Ascending aorta (tissue), 2 donors: ENCODE data around the gene PRDM5. TPM values are rescaled to one million over a fixed set of nuclear protein-coding genes. Genes with fewer than 3 reads are reported as not detected.

Source experiments
- DNase-seq, 2 donors: peaks; one replicate each; pipeline ENCODE4 v3.0.0-alpha.2; 2019; ENCODE audit warnings: low spot score in 2 of 2
- H3K27ac ChIP-seq, 2 donors: fragments of 200-600 bp; sonication (generic); one replicate each; pipeline ENCODE4 v1.5.1; 2016 to 2017; ENCODE audit warnings: mild to moderate bottlenecking in 1 of 2
- H3K27me3 ChIP-seq: fragments of 200-600 bp; sonication (generic); one replicate; pipeline ENCODE4 v1.5.1; 2017
- H3K36me3 ChIP-seq, 2 donors: fragments of 200-600 bp; sonication (generic); one replicate each; pipeline ENCODE4 v1.5.1; 2016
- H3K4me1 ChIP-seq, 2 donors: fragments of 200-600 bp; sonication (generic); one replicate each; pipeline ENCODE4 v1.5.1; 2016 to 2017; ENCODE audit warnings: mild to moderate bottlenecking in 1 of 2
- H3K4me3 ChIP-seq, 2 donors: fragments of 200-600 bp; sonication (generic); one replicate each; pipeline ENCODE4 v1.5.1; 2016 to 2017; ENCODE audit warnings: mild to moderate bottlenecking in 1 of 2
- H3K9me3 ChIP-seq, 2 donors: fragments of 200-600 bp; sonication (generic); one replicate each; pipeline ENCODE4 v1.5.1; 2016
- intact Hi-C: fragments of 100-400 bp; cut with DNase I; formaldehyde crosslinking; loops from one replicate; pipeline ENCODE4 v1.15.1; 2023
- total RNA-seq: library from RNA; depleted of rRNA; stranded (reverse); fragments of >200 nt; gene quantifications from one replicate; pipeline ENCODE4 v1.1.0, GENCODE V29; 2016
- TF ChIP-seq, protein P1 (sequence below), 3 experiments: fragments of 200-600 bp in 2 of 3; fragments of 450-650 bp in 1 of 3; sonication (generic) in 2 of 3; IDR thresholded peaks; one replicate each; pipeline ENCODE4 v1.5.1; 2016 to 2019; ENCODE audit warnings: antibody characterized with exemption in 3 of 3, mild to moderate bottlenecking in 1 of 3, moderate library complexity in 1 of 3

PRDM5 gene
- total RNA-seq, 1 donor from 2014 or later = 14.9 TPM

GRCh38 chr4:120693816-120694215, 228.7 kb downstream of the PRDM5 start:
- Histone ChIP-seq H3K4me1 (no peaks in the 10 kb centered on the region), H3K36me3 (no peaks in the 10 kb centered on the region), H3K27ac (no peak overlapping the region), H3K27me3 (no peaks in the 10 kb centered on the region), H3K9me3 (no peaks in the 10 kb centered on the region), H3K4me3 (no peak overlapping the region)
- TF ChIP-seq, protein P1, sequence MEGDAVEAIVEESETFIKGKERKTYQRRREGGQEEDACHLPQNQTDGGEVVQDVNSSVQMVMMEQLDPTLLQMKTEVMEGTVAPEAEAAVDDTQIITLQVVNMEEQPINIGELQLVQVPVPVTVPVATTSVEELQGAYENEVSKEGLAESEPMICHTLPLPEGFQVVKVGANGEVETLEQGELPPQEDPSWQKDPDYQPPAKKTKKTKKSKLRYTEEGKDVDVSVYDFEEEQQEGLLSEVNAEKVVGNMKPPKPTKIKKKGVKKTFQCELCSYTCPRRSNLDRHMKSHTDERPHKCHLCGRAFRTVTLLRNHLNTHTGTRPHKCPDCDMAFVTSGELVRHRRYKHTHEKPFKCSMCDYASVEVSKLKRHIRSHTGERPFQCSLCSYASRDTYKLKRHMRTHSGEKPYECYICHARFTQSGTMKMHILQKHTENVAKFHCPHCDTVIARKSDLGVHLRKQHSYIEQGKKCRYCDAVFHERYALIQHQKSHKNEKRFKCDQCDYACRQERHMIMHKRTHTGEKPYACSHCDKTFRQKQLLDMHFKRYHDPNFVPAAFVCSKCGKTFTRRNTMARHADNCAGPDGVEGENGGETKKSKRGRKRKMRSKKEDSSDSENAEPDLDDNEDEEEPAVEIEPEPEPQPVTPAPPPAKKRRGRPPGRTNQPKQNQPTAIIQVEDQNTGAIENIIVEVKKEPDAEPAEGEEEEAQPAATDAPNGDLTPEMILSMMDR (IDR thresholded peaks at IDR 0.05) = no peak
- intact Hi-C loops = no loop called here
- DNase-seq = no peak

- H3K4me1 ChIP-seq = no peaks in the 10 kb centered on the region
- no peaks in the 10 kb centered on the region for H3K36me3 ChIP-seq
- no peak for DNase-seq
- H3K27ac ChIP-seq = no peak overlapping the region
- TF ChIP-seq, protein P1 (IDR thresholded peaks at IDR 0.05) = no peak
- no peaks in the 10 kb centered on the region for H3K27me3 ChIP-seq
- intact Hi-C loops = no loop called here
- no peak overlapping the region for H3K4me3 ChIP-seq
- H3K9me3 ChIP-seq = no peaks in the 10 kb centered on the region
Observed at GRCh38 chr4:120692964-120693363, 229.6 kb downstream of the PRDM5 start.

DNA sequence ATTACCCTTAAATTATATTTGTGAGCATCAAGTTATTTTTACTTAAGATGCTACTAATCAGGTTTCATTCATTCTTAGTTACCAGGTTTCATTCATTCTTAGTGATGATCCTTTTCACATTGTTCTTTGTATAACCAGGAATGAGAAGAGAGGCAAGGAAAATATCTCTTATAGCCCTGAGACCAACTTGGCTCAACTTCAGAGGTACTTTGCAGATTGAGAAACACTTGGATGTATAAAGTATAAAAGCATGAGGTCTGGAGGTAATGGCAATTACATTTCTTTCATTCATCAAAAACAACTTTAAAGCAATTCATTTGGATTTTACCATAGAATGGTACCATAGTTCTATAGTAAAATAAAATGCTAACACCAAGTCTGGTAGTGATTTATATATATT, 231.0 kb downstream of the PRDM5 start:
- Histone ChIP-seq H3K27me3 (no peaks in the 10 kb centered on the region), H3K4me1 (no peaks in the 10 kb centered on the region), H3K27ac (no peak overlapping the region), H3K4me3 (no peak overlapping the region), H3K36me3 (no peaks in the 10 kb centered on the region), H3K9me3 (no peaks in the 10 kb centered on the region)
- intact Hi-C loops = no loop called here
- DNase-seq = no peak
- TF ChIP-seq, protein P1 (IDR thresholded peaks at IDR 0.05) = no peak

DNA sequence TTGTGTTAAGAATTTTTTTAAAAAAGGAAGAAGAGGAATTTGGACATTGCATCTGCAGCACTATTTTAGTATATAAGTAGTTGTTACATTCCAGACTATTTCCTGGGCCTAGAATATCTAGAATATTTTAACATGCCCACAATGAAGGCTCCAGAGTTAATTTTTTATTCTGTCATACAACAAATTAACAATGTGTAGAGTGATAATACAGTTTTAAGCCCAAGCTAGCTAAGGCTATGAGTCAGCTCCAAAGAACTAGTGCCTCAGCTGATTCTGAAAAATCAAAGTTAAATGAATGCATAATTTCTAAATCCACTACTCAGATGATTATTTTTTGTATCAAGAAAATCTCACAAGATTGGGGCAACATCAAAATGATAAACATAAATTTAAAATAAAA, 231.4 kb downstream of the PRDM5 start:
- DNase-seq = no peak
- intact Hi-C loops = no loop called here
- H3K4me1 ChIP-seq = no peaks in the 10 kb centered on the region
- TF ChIP-seq, protein P1 (IDR thresholded peaks at IDR 0.05) = no peak
- H3K27me3 ChIP-seq = no peaks in the 10 kb centered on the region
- no peaks in the 10 kb centered on the region for H3K36me3 ChIP-seq
- H3K9me3 ChIP-seq = no peaks in the 10 kb centered on the region
- no peak overlapping the region for H3K27ac ChIP-seq
- H3K4me3 ChIP-seq = no peak overlapping the region

DNA sequence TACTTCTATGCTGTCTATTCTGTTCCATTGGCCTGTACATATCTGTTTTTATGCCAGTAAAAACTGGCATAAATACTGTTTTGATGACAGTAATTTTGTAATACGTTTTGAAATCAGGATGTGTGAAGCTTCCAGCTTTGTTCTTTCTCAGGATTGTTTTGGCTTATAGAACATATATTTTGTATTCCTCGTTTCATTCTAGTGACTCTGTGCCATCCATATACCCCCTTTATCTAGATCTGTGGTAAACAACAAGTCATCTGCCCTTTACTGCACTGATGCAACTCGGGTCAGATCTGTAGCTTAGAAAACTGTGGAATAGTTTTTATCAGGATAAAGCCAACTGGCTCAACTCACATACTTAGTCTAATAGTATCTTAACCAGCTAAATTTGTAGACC, 233.7 kb downstream of the PRDM5 start:
- DNase-seq = no peak
- intact Hi-C loops = no loop called here
- no peaks in the 10 kb centered on the region for H3K36me3 ChIP-seq
- no peak overlapping the region for H3K4me3 ChIP-seq
- no peaks in the 10 kb centered on the region for H3K9me3 ChIP-seq
- TF ChIP-seq, protein P1 (IDR thresholded peaks at IDR 0.05) = no peak
- no peak overlapping the region for H3K27ac ChIP-seq
- no peaks in the 10 kb centered on the region for H3K27me3 ChIP-seq
- no peaks in the 10 kb centered on the region for H3K4me1 ChIP-seq

- Histone ChIP-seq H3K4me1 (no peaks in the 10 kb centered on the region), H3K36me3 (no peaks in the 10 kb centered on the region), H3K27me3 (no peaks in the 10 kb centered on the region), H3K4me3 (no peak overlapping the region), H3K27ac (no peak overlapping the region), H3K9me3 (no peaks in the 10 kb centered on the region)
- TF ChIP-seq, protein P1 (IDR thresholded peaks at IDR 0.05) = no peak
- DNase-seq = no peak
- intact Hi-C loops = no loop called here
Observed at GRCh38 chr4:120685756-120686278, 236.7 kb downstream of the PRDM5 start.
